GM12874 (cell line): ENCODE data around the gene MRM1.

Experiments used
- TF ChIP-seq, protein P1 (sequence below): IDR thresholded peaks from 2 replicates; pipeline ENCODE4 v1.5.1; 2011; ENCODE audit warnings: low read depth, mild to moderate bottlenecking, control low read depth, low read length, moderate library complexity; ENCODE audit not compliant: insufficient read depth

Gene MRM1

GRCh38 chr17:36625188-36625587 lies 23.8 kb downstream of the MRM1 start:
- TF ChIP-seq, protein P1, sequence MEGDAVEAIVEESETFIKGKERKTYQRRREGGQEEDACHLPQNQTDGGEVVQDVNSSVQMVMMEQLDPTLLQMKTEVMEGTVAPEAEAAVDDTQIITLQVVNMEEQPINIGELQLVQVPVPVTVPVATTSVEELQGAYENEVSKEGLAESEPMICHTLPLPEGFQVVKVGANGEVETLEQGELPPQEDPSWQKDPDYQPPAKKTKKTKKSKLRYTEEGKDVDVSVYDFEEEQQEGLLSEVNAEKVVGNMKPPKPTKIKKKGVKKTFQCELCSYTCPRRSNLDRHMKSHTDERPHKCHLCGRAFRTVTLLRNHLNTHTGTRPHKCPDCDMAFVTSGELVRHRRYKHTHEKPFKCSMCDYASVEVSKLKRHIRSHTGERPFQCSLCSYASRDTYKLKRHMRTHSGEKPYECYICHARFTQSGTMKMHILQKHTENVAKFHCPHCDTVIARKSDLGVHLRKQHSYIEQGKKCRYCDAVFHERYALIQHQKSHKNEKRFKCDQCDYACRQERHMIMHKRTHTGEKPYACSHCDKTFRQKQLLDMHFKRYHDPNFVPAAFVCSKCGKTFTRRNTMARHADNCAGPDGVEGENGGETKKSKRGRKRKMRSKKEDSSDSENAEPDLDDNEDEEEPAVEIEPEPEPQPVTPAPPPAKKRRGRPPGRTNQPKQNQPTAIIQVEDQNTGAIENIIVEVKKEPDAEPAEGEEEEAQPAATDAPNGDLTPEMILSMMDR, result no peak

DNA sequence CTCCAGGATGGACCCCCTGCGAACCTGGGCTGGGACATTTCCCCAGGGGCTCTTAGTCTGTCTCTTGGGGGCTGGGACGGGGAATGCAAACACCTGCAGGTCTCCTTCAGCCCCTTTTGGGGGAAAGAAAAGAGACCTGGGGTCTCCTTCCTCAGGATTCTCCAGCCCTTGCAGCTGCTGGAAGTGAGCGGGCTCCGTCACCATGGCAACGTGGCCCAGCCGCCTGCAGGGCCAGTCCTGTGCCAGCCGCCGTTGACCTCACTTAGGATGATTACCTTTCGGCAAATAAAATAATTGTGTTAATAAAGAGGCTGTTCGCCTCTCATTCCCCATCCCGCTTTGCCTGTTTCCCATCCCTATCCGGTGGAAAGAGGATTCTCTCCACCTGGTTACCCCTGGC lies 25.7 kb downstream of the MRM1 start:
- TF ChIP-seq, protein P1, result no peak

- TF ChIP-seq, protein P1, result no peak
These were observed 27.2 kb downstream of the MRM1 start for GRCh38 chr17:36628576-36628975.

DNA sequence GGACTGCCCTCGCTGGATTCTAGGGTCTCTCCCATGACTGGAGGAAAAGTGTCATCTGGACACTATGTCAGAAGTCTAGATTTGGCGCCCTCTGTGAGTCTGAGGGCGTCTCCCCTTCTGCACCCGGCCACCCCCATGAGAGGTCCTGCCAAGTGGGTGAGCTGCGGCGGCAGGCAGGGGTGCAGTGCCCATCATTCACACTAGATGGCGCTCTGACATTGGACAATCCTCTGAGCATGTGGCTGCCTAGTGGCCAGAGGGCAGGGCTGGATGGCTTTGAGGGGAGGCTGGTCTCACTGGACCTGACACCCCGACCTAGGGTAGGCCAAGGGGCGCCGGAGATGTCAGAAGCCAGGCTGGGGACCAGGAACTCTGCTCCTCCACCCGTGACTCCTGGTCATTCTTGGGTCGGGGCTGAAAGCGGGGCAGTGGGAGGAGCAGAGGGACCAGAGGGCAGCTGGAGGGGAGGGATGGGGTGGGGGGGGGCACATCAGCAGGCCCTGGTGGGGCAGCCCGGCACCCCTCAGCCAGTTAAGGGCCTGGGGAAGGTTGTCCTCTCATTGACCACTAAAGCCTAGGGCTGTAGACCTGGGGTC lies 28.0 kb downstream of the MRM1 start:
- TF ChIP-seq, protein P1, result peak; percentile 99

DNA sequence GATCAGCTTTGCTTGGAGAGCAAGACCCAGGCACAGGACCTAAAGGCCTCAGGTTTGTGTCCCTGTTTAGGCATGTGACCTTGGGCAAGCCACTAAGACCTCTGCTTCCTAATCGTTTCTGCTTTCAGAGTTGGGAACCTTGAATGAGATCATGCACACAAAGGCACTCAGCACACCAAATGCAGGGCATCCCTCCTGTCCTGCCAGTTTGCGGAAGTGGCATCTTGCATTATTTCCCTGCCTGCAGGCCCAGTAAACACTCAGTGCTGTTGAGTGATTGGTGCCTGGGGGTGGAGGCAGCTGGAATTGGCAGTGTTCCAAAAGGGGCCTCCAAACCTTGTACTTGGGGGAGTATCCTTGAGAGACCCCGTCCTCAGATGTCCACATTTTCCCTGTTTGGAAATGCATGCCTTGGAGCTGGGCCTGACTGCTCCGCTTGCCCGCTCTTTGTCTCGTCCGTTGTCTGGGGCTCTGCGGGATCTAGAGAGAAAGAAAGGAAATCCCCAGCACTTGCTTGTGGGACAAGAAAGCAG lies 28.7 kb downstream of the MRM1 start:
- TF ChIP-seq, protein P1, result no peak

DNA sequence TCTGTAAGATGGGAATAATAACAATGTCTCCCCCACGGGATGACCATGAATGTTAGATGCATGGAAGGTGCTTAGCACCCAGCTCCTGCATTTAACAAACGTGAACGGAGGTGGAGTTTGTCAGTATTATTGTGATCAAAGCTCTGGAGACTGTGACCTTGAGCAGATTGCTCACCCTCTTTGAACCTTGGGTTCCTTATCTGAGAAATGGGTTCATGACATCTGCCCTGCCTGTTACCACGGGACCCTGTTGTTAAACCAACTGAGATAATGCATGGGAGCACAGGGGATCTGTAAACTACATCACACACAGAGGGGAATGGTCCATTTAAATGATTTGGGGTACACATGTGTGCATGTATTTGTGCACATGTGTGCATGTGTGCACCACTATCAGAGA lies 29.6 kb downstream of the MRM1 start:
- TF ChIP-seq, protein P1, result no peak

DNA sequence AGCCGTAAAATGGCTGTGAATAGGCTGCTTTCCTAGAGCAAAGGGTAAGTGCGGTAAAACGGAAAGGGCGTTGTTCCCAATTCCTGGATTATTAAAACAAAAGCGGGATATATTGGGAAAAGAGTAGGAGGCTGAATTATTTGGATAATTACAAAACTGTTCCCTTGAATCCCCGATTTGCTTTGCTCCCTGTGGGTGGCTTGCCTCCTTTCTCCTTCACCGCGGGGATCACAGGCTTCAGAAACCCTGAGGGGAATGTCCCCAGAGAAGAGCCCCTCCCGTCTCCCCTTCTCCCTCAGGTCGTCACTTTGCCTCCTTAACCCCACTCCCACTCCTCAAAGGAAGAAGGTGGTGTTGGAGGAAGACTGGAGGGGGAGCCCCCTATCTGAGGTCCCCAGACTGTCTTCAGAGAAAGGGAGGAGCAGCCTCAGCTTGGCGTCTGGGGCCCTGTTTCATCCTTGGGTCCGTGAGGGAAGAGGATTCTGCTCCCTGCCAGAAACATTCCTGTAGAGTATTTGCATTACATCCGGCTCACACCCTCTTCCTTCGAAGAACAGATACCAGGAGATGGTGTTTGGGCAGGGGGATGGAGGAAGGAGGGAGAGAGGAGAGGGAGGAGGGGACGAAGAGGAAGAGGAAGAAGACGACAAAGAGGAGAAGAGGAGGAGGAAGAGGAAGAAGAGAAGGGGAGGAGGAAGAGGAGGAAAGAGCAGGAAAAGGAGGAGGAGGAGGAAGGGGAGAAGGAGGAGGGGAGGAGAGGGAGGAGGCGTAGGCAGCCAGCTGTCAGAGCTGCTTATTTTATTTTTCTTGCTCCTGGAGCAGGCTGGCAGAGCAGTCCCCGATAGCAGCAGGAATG lies 31.8 kb downstream of the MRM1 start:
- TF ChIP-seq, protein P1, result no peak
